HepG2 (cell line): ENCODE results near the gene CLPTM1. TPM values are rescaled to one million over a fixed set of nuclear protein-coding genes. Genes with fewer than 3 reads are reported as not detected.

Experiments used
- ATAC-seq: fragments of 200-7000 bp; cut with Tn5 transposase; 3 replicates; pipeline ENCODE4 v1.9.1; 2020; ENCODE audit warnings: mild to moderate bottlenecking, moderate library complexity
- BruUV-seq: library from RNA; stranded (reverse); fragments of 400-500 nt; replicated peaks from 2 replicates; lab custom pipeline; 2021; lab: Mats Ljungman, UMichigan
- CTCF ChIA-PET: fragments of 300-600 bp; formaldehyde crosslinking; extraction: SDS; loops from one replicate; lab custom pipeline; 2021; ENCODE audit warnings: low total read pairs, inconsistent platforms, low intra/inter-chr PET ratio; lab: Yijun Ruan, JAX
- POLR2A ChIA-PET: fragments of 350-600 bp; sonication (Branson Sonifier 250); formaldehyde crosslinking; loops from one replicate; lab custom pipeline; 2020; ENCODE audit warnings: antibody characterized with exemption, inconsistent platforms; lab: Yijun Ruan, JAX
- DNase-seq: peaks from one replicate; pipeline ENCODE4 v3.0.0-alpha.2; 2015; ENCODE audit warnings: low spot score
- FAIRE-seq: peaks from 3 replicates; lab custom pipeline; 2011; peaks lifted over from hg19 to GRCh38; lab: Jason Lieb, UNC
- H2AFZ ChIP-seq: one replicate; pipeline ENCODE4 v1.6.1; 2011; ENCODE audit warnings: low read length, inconsistent platforms
- H3K27ac ChIP-seq: fragments of 300-600 bp; 3 replicates; pipeline ENCODE4 v1.8.0; 2011; ENCODE audit warnings: mixed run types, mild to moderate bottlenecking, mixed read lengths, low read length, inconsistent platforms; ENCODE audit not compliant: insufficient read depth; ENCODE audit errors: extremely low read length
- H3K27me3 ChIP-seq, 2 experiments: fragments of 200-600 bp in 1 of 2; 2 replicates in 1 of 2; 3 replicates in 1 of 2; pipeline versions ENCODE4 v1.6.0 to v1.8.0; 2011; ENCODE audit warnings: low read length in 2 of 2, mild to moderate bottlenecking in 2 of 2, moderate library complexity in 2 of 2, inconsistent platforms in 1 of 2; ENCODE audit not compliant: insufficient read depth in 2 of 2, control insufficient read depth in 1 of 2
- H3K36me3 ChIP-seq, 2 experiments: fragments of 200-600 bp in 1 of 2; replicated peaks in 1 of 2; 2 replicates in 1 of 2; 3 replicates in 1 of 2; pipeline versions ENCODE4 v1.5.1 to v1.8.0; 2011; ENCODE audit warnings: low read length in 2 of 2, inconsistent platforms in 1 of 2; ENCODE audit not compliant: insufficient read depth in 2 of 2, control insufficient read depth in 1 of 2
- H3K4me1 ChIP-seq: 2 replicates; pipeline ENCODE4 v1.5.1; 2012; ENCODE audit warnings: low read length, inconsistent platforms; ENCODE audit not compliant: insufficient read depth
- H3K4me2 ChIP-seq: 2 replicates; pipeline ENCODE4 v1.6.0; 2011; ENCODE audit warnings: low read depth, low read length, inconsistent platforms
- H3K4me3 ChIP-seq, 3 experiments: fragments of 200-600 bp in 1 of 3; sonication (generic), shearing (Covaris generic) in 1 of 3; replicated peaks in 1 of 3; 2 replicates each; pipeline ENCODE4 v1.5.1; 2011 to 2016; ENCODE audit warnings: low read length in 3 of 3, inconsistent platforms in 2 of 3, low read depth in 2 of 3, mild to moderate bottlenecking in 2 of 3, control low read depth in 1 of 3, mixed read lengths in 1 of 3; ENCODE audit not compliant: insufficient read depth in 1 of 3
- H3K79me2 ChIP-seq: one replicate; pipeline ENCODE4 v1.6.1; 2011; ENCODE audit warnings: low read length, inconsistent platforms; ENCODE audit not compliant: insufficient read depth
- H3K9ac ChIP-seq: 2 replicates; pipeline ENCODE4 v1.6.0; 2011; ENCODE audit warnings: mild to moderate bottlenecking, low read depth, low read length, inconsistent platforms; ENCODE audit not compliant: insufficient read depth
- H3K9me3 ChIP-seq: 2 replicates; pipeline ENCODE4 v1.5.1; 2012; ENCODE audit warnings: mild to moderate bottlenecking, low read length
- H4K20me1 ChIP-seq: 2 replicates; pipeline ENCODE4 v1.6.0; 2011; ENCODE audit warnings: inconsistent platforms, mild to moderate bottlenecking, low read length, moderate library complexity; ENCODE audit not compliant: insufficient read depth
- ADNP ChIP-seq: sonication (generic); formaldehyde crosslinking; IDR thresholded peaks from 2 replicates; pipeline ENCODE4 v1.4.0; 2020; ENCODE audit warnings: missing genetic modification reagents
- ASH2L ChIP-seq: fragments of 300-600, 200-600 bp; sonication (generic); IDR thresholded peaks from 2 replicates; pipeline ENCODE4 v1.7.0; 2017; ENCODE audit warnings: low read depth, mild to moderate bottlenecking, moderate library complexity, mixed read lengths, low read length; ENCODE audit not compliant: insufficient read length
- CEBPB ChIP-seq: IDR thresholded peaks from 2 replicates; pipeline ENCODE4 v1.6.1; 2011; ENCODE audit warnings: low read depth, low read length, improper control_type of control experiment, borderline replicate concordance
- CENPX ChIP-seq: sonication (generic); formaldehyde crosslinking; IDR thresholded peaks from 2 replicates; pipeline ENCODE4 v1.9.0; 2021; ENCODE audit warnings: mild to moderate bottlenecking, missing genetic modification reagents, moderate library complexity
- GMEB1 ChIP-seq: sonication (generic); formaldehyde crosslinking; IDR thresholded peaks from 2 replicates; pipeline ENCODE4 v1.5.1; 2020; ENCODE audit warnings: missing genetic modification reagents, mild to moderate bottlenecking, borderline replicate concordance
- KDM1A ChIP-seq: IDR thresholded peaks from 2 replicates; pipeline ENCODE4 v1.6.1; 2016; ENCODE audit warnings: missing compliant biosample characterization
- NFIB ChIP-seq: sonication (generic); formaldehyde crosslinking; IDR thresholded peaks from 2 replicates; pipeline ENCODE4 v1.9.0; 2021; ENCODE audit warnings: missing genetic modification reagents, mild to moderate bottlenecking, borderline replicate concordance
- PHF8 ChIP-seq: sonication (generic); formaldehyde crosslinking; IDR thresholded peaks from 2 replicates; pipeline ENCODE4 v1.5.0; 2020; ENCODE audit warnings: missing genetic modification reagents
- RCOR2 ChIP-seq: IDR thresholded peaks from 2 replicates; pipeline ENCODE4 v1.6.1; 2016; ENCODE audit warnings: missing biosample characterization, missing genetic modification reagents
- ZBTB3 ChIP-seq: sonication (generic); formaldehyde crosslinking; IDR thresholded peaks from 2 replicates; pipeline ENCODE4 v1.4.0; 2020; ENCODE audit warnings: low read depth, mild to moderate bottlenecking, moderate library complexity, missing genetic modification reagents, borderline replicate concordance
- ZMYM3 ChIP-seq: sonication (generic); formaldehyde crosslinking; IDR thresholded peaks from 2 replicates; pipeline ENCODE4 v1.5.1; 2020; ENCODE audit warnings: mild to moderate bottlenecking, missing genetic modification reagents
- ZNF33B ChIP-seq: sonication (generic); formaldehyde crosslinking; IDR thresholded peaks from 2 replicates; pipeline ENCODE4 v1.5.1; 2020; ENCODE audit warnings: mild to moderate bottlenecking, missing genetic modification reagents
- ZNF34 ChIP-seq: sonication (generic); formaldehyde crosslinking; IDR thresholded peaks from 2 replicates; pipeline ENCODE4 v1.4.0; 2020; ENCODE audit warnings: mild to moderate bottlenecking, missing genetic modification reagents, borderline replicate concordance
- ZNF557 ChIP-seq: sonication (generic); formaldehyde crosslinking; IDR thresholded peaks from 2 replicates; pipeline ENCODE4 v1.4.0; 2020; ENCODE audit warnings: missing genetic modification reagents
- ZNF878 ChIP-seq: sonication (generic); formaldehyde crosslinking; IDR thresholded peaks from 2 replicates; pipeline ENCODE4 v1.8.1; 2023; ENCODE audit warnings: mild to moderate bottlenecking, missing genetic modification reagents, moderate library complexity
- WGBS: methylation state at CpG from one replicate; pipeline ENCODE4 v1.1.6; 2017; ENCODE audit warnings: low lambda C conversion rate; 5-methylcytosine and 5-hydroxymethylcytosine counted together
- in situ Hi-C: cut with HindIII; loops from 2 replicates; pipeline ENCODE4 v1.10.0; 2017; ENCODE audit warnings: low pct_unique_long_range_greater_than_20kb; ENCODE audit not compliant: extremely low pct_ligation_motif_present
- intact Hi-C: fragments of 100-400 bp; cut with micrococcal nuclease; formaldehyde crosslinking; loops from one replicate; pipeline ENCODE4 v1.10.0; 2022; ENCODE audit not compliant: unreplicated experiment
- polyA plus RNA-seq, 8 experiments: library from polyadenylated mRNA; depleted of rRNA in 3 of 8; stranded (reverse) in 7 of 8; unstranded in 1 of 8; fragments of >200 nt; fragmentation: Illumina TruSeq in 4 of 8; extraction: Trizol in 4 of 8; gene quantifications; 2 replicates each; pipeline versions ENCODE4 v1.2.1 to v1.2.3, GENCODE V29; 2011 to 2016; ENCODE audit warnings: low read depth in 4 of 8, missing spikeins in 1 of 8, mixed read lengths in 1 of 8; ENCODE audit not compliant: insufficient read depth in 1 of 8
- total RNA-seq, 5 experiments: library from RNA; depleted of rRNA; stranded (reverse); fragments of >200 nt; fragmentation: Illumina TruSeq; extraction: Trizol; gene quantifications; 2 replicates each; pipeline ENCODE4 v1.2.3, GENCODE V29; 2016; ENCODE audit warnings: low read depth in 1 of 5
- TF ChIP-seq, protein P1 (sequence below): conservative IDR thresholded peaks from 2 replicates; pipeline ENCODE4 v1.6.1; 2018; ENCODE audit warnings: missing genetic modification reagents

The CLPTM1 gene
- total and polyA plus RNA-seq, 2 of the 13 experiments (the other 11 are each of a cell fraction or from before 2014, with no cell fraction given): 34.9 to 42.8 TPM

DNA sequence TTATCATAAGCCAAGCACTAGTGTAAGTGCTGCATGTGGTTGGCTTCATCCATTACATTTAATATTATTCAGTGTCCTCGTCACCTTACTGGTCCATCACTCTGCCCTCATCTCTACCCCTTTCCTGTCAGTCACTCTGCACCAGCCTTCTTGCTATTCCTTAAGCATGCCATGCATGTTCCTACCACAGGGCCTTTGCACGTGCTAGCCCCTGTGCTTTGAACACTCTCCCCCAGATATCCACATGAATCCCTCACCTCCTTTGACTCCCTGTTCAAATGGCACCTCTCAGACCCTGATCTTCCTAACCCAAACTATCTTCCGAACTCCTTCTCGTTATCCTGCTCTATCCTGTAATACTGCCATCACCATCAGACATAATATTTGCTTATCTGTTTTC, 42.8 kb downstream of the CLPTM1 start:
- TF ChIP-seq ZNF878 (CRISPR knock-in tag): no peak
- TF ChIP-seq ZNF557 (CRISPR knock-in tag): no peak
- TF ChIP-seq CENPX: no peak
- TF ChIP-seq PHF8: no peak
- peak; percentile 29; the same call in 1 of the 2 replicates for TF ChIP-seq RCOR2
- peak; percentile 85 for TF ChIP-seq ZMYM3 (CRISPR knock-in tag)
- no peak for TF ChIP-seq CEBPB
- TF ChIP-seq ZBTB3 (CRISPR knock-in tag): no peak
- no peak for TF ChIP-seq GMEB1 (CRISPR knock-in tag)
- TF ChIP-seq ZNF34 (CRISPR knock-in tag): no peak
- TF ChIP-seq NFIB: no peak
- no peak for TF ChIP-seq ZNF33B (CRISPR knock-in tag)
- TF ChIP-seq ASH2L: no peak
- TF ChIP-seq ADNP (CRISPR knock-in tag): 0 out of 2 replicates have a peak, but pooled peaks have one; percentile 31
- peak; percentile 52; the same call in 1 of the 2 replicates for TF ChIP-seq KDM1A (CRISPR knock-in tag)
- TF ChIP-seq, protein P1, sequence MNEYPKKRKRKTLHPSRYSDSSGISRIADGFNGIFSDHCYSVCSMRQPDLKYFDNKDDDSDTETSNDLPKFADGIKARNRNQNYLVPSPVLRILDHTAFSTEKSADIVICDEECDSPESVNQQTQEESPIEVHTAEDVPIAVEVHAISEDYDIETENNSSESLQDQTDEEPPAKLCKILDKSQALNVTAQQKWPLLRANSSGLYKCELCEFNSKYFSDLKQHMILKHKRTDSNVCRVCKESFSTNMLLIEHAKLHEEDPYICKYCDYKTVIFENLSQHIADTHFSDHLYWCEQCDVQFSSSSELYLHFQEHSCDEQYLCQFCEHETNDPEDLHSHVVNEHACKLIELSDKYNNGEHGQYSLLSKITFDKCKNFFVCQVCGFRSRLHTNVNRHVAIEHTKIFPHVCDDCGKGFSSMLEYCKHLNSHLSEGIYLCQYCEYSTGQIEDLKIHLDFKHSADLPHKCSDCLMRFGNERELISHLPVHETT (CRISPR knock-in tag): no peak
- CTCF ChIA-PET: no interaction called here
- H3K9ac ChIP-seq: no peak overlapping the region
- H2AFZ ChIP-seq: no peak overlapping the region
- no peaks in the 10 kb centered on the region for H3K27me3 ChIP-seq
- H3K4me2 ChIP-seq: no peak overlapping the region
- in situ Hi-C loops (no loop called here), intact Hi-C loops (no loop called here)
- ATAC-seq (no peak), FAIRE-seq (no peak), DNase-seq (no peak)
- no peaks in the 10 kb centered on the region; a peak in 1 of 5 replicates for H3K36me3 ChIP-seq
- no peak overlapping the region for H3K27ac ChIP-seq
- POLR2A ChIA-PET: no interaction called here
- H3K4me3 ChIP-seq: no peak overlapping the region
- no peaks in the 10 kb centered on the region for H3K79me2 ChIP-seq
- H4K20me1 ChIP-seq: no peaks in the 10 kb centered on the region
- 52% methylated on average over 4 of the region's 4 CpGs for WGBS
- H3K9me3 ChIP-seq: no peaks in the 10 kb centered on the region
- H3K4me1 ChIP-seq: peaks cover 24% of the 10 kb centered on the region
- BruUV-seq: no TSS peak
